Measurements from ENCODE around the gene ANP32D.

DNA sequence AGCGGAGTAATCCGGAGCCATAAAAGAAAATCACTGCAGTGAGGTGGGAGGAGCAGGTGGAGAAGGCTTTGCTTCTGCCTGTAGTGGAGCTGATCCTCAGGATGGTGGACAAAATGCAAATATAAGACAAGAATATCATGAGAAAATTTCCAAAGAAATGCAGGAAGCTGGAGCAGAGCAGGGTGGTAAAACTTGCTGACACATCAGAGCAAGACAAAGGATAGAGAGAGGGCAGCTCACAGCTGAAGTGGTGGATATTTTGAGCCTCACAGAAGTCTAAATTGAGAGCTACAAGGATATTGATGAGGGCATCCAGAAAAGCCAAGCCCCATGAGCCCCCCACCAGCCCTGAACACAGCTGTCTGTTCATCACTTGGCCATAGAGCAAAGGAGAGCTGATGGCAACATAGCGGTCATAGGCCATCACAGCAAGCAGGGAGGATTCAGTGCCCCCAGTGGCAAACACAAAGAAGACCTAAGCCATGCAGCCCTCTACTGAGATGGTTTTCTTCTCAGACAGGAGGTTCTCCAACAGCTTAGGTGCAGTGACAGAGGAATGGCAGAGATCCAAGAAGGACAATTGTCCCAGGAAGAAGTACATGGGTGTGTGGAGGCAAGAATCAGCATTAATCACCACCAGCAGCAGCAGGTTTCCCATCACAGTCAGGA is 30.0 kb upstream of the ANP32D start:
- TF ChIP-seq, protein P1, sequence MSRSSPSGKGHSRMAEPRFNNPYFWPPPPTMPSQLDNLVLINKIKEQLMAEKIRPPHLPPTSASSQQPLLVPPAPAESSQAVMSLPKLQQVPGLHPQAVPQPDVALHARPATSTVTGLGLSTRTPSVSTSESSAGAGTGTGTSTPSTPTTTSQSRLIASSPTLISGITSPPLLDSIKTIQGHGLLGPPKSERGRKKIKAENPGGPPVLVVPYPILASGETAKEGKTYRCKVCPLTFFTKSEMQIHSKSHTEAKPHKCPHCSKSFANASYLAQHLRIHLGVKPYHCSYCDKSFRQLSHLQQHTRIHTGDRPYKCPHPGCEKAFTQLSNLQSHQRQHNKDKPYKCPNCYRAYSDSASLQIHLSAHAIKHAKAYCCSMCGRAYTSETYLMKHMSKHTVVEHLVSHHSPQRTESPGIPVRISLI (tag by site-specific recombination; IDR thresholded peaks at IDR 0.05), result no peak
- TF ChIP-seq ZNF274 (IDR thresholded peaks at IDR 0.05; ENCODE audit: low read length), result no peak
- no peak for TF ChIP-seq ZNF274 (tag by site-specific recombination; IDR thresholded peaks at IDR 0.05; ENCODE audit: borderline replicate concordance)
- TF ChIP-seq, protein P2, sequence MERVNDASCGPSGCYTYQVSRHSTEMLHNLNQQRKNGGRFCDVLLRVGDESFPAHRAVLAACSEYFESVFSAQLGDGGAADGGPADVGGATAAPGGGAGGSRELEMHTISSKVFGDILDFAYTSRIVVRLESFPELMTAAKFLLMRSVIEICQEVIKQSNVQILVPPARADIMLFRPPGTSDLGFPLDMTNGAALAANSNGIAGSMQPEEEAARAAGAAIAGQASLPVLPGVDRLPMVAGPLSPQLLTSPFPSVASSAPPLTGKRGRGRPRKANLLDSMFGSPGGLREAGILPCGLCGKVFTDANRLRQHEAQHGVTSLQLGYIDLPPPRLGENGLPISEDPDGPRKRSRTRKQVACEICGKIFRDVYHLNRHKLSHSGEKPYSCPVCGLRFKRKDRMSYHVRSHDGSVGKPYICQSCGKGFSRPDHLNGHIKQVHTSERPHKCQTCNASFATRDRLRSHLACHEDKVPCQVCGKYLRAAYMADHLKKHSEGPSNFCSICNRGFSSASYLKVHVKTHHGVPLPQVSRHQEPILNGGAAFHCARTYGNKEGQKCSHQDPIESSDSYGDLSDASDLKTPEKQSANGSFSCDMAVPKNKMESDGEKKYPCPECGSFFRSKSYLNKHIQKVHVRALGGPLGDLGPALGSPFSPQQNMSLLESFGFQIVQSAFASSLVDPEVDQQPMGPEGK (tag by site-specific recombination; IDR thresholded peaks at IDR 0.05), result no peak
- TF ChIP-seq KLF7 (tag by site-specific recombination; IDR thresholded peaks at IDR 0.05; ENCODE audit: borderline replicate concordance), result no peak
- TF ChIP-seq, protein P3, sequence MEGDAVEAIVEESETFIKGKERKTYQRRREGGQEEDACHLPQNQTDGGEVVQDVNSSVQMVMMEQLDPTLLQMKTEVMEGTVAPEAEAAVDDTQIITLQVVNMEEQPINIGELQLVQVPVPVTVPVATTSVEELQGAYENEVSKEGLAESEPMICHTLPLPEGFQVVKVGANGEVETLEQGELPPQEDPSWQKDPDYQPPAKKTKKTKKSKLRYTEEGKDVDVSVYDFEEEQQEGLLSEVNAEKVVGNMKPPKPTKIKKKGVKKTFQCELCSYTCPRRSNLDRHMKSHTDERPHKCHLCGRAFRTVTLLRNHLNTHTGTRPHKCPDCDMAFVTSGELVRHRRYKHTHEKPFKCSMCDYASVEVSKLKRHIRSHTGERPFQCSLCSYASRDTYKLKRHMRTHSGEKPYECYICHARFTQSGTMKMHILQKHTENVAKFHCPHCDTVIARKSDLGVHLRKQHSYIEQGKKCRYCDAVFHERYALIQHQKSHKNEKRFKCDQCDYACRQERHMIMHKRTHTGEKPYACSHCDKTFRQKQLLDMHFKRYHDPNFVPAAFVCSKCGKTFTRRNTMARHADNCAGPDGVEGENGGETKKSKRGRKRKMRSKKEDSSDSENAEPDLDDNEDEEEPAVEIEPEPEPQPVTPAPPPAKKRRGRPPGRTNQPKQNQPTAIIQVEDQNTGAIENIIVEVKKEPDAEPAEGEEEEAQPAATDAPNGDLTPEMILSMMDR (tag by site-specific recombination; IDR thresholded peaks at IDR 0.05), result no peak
- TF ChIP-seq, protein P4, sequence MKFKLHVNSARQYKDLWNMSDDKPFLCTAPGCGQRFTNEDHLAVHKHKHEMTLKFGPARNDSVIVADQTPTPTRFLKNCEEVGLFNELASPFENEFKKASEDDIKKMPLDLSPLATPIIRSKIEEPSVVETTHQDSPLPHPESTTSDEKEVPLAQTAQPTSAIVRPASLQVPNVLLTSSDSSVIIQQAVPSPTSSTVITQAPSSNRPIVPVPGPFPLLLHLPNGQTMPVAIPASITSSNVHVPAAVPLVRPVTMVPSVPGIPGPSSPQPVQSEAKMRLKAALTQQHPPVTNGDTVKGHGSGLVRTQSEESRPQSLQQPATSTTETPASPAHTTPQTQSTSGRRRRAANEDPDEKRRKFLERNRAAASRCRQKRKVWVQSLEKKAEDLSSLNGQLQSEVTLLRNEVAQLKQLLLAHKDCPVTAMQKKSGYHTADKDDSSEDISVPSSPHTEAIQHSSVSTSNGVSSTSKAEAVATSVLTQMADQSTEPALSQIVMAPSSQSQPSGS (tag by site-specific recombination; IDR thresholded peaks at IDR 0.05; ENCODE audit: low read depth), result no peak
- TF ChIP-seq ZNF146 (tag by site-specific recombination; IDR thresholded peaks at IDR 0.05), result no peak
- TF ChIP-seq ZEB2 (tag by site-specific recombination; IDR thresholded peaks at IDR 0.05), result no peak
- no peak for TF ChIP-seq YY1 (tag by site-specific recombination; IDR thresholded peaks at IDR 0.05)
- TF ChIP-seq ZNF768 (tag by site-specific recombination; IDR thresholded peaks at IDR 0.05), result no peak
- no peak for TF ChIP-seq ZNF521 (tag by site-specific recombination; IDR thresholded peaks at IDR 0.05)

Measured in HEK293 (cell line).